ENCODE measurements around the gene NTM.
A peak's percentile ranks its signal among the peaks of the same experiment; 100 is the strongest.

The NTM gene

DNA sequence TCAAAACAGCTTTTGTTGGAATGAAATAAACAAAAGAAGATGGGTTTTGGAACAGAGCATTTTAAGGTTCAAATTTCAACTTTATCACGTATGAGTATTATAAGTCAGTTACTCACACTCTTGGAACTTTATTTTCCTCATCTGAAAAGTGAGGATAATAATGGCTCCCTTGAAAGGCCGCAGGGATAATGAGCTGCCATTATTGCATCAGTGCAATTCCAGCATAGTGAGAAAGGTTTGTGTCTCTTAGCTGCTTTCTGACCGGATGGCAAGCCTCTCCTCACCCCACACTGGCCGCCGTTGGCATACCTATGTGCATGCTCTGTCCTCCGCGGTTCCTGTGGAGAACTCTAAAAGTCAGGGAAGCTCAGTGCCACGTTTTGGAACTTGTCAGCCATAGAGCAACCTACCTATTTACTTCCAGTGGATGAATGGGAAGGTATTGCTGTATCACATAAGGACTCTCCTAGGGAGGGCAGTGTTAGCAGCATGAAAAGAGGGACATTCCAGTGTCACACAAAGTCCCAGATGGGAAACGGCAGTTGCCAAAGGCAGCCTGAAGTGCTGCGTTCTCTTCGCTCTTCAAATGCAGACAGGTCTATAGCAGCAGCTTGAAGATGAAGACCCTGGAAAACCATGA lies 368.9 kb downstream of the NTM start:
- no peak overlapping the region for H3K27ac ChIP-seq
- H3K4me3 ChIP-seq: no peak overlapping the region

DNA sequence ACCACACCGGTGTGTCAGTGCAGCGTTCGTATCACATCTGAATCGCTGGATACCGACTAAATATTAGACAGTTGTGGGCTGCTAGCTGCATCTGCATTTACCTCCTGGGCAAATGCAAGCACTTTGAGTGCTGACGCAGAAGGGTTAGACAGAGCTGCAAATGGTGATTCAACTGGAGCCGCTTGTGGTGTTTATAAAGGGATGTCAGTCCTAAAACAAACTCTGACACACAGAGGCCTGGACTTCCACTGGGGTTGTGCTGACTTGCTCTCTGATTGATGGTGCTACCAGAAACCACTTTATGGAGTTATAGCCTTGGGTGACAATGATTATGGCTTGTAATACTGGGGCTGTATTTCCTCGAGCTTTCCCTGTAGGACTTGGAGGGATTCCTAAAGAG lies 374.4 kb downstream of the NTM start:
- H3K27ac ChIP-seq: no peak overlapping the region
- no peak overlapping the region for H3K4me3 ChIP-seq

DNA sequence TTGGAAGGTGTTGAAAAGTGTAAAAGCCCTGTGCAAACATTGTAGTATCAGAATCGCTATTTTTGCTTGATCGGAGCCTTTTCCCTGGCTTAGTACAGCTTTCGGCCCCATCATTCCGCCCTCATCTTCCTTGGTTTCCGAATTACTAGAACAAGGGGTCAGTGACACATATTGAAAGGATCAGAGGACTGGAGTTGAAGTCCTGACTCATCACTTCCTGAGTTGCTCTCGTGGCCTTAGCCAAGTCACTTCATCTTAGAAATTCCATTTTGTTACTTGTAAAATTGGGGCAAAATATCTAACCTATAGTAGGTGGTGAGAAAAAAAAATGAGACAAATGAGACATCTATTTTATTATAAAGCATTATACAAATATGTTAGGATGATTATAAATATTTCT lies 375.0 kb downstream of the NTM start:
- Histone ChIP-seq H3K27ac (peak overlapping the region in 1 of 21 experiments; percentile 37), H3K4me3 (no peak overlapping the region)

DNA sequence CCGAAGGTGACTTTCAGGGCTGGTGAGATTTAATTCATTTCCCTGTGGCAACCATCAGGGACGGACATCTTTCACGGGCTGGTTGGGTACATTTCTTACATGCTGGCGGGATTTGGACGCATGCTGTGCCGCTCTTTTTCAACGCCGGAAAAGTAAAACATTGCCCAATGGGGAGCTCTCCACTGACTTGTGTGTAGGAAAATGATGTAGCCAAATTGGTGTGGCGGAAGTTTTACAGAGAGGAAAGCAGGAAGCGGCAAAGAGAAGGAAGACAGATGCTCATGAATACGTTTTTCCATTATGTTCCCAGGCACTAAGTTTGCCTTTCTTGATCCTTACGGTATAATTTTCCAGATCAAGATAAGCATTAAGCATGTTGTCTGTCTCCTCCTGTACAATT lies 375.8 kb downstream of the NTM start:
- no peak overlapping the region for H3K4me3 ChIP-seq
- peak overlapping the region in 1 of 21 experiments; percentile 37 for H3K27ac ChIP-seq

- no peak overlapping the region for H3K4me3 ChIP-seq
- peak overlapping the region in 2 of 21 experiments; percentile 16 to 41 for H3K27ac ChIP-seq
These were observed 378.0 kb downstream of the NTM start for GRCh38 chr11:131748151-131749050.

- H3K27ac ChIP-seq: peak overlapping the region in 1 of 21 experiments; percentile 41
- no peak overlapping the region for H3K4me3 ChIP-seq
These were observed 378.7 kb downstream of the NTM start for GRCh38 chr11:131749101-131749500.

DNA sequence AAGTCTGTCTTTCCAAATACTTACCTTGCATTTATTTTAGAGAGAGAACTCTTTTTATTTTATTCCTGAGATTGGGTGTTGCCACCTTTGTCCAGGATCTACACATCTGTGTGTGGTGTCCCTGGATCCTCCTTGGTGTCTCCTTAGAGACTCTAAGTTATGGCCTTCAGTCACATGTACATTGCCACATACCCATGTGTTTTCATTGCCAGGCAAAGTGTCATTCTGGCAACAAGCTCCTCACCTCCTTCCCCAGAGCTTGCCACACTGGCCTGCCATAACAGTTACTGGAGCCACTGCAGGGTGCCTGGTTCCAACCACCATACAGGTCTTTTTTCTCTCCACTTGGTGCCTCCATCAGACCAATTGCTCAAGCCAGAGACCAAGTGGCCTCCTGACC lies 379.7 kb downstream of the NTM start:
- Histone ChIP-seq H3K4me3 (no peak overlapping the region), H3K27ac (no peak overlapping the region)

GRCh38 chr11:131750692-131751091 lies 380.3 kb downstream of the NTM start:
- H3K27ac ChIP-seq: no peak overlapping the region
- H3K4me3 ChIP-seq: no peak overlapping the region

DNA sequence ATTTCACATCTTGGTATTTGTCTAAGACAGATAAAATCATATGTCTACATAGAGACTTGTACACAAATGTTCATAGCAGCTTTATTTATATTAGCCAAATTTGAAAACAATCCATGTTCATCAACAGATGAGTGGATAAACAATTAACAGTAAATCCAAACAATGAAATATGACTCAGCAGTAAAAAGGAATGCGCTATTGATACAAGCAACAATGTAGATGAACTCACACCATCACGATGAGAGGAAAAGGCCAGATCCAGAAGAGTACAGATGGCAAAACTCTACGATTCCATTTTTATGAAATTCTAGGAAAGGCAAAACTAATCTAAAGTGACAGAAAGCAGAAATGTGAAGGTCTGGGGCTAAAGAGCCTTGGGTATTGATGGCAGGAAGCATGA lies 384.3 kb downstream of the NTM start:
- H3K27ac ChIP-seq: no peak overlapping the region

DNA sequence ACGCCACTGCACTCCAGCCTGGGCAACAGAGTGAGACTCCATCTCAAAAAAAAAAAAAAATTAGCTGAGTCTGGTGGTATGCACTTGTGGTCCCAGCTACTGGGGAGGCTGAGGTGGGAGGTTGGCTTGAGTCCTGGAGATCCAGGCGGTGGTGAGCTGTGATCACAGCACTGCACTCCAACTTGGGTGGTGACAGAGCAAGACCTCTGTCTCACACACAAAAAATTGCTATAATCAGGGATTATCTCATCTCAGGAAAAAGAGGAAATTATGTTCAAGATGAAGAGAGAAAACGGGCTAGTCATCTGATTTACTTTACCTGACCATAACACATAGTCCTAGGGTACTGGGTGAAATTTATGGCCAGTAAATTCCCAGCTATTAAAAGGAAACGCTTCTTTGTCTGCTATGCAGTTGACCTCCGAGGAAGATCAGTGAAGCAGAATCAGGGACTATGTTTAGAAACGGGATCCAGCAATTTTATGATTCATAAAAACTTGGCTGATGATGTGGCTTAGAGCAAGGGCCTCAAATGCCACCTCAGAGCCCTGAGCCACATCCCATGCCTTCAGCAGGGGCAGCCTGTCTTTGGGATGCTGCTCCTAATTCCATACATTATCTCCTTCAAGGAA lies 386.2 kb downstream of the NTM start:
- Histone ChIP-seq H3K27ac (no peak overlapping the region), H3K4me3 (no peak overlapping the region)

More for the DNA sequence above, 384.3 kb downstream of the NTM start:
- no peak overlapping the region for H3K4me3 ChIP-seq

GRCh38 chr11:131758726-131759125 lies 388.3 kb downstream of the NTM start:
- peak overlapping the region in 1 of 21 experiments; percentile 42 for H3K27ac ChIP-seq
- H3K4me3 ChIP-seq: no peak overlapping the region

DNA sequence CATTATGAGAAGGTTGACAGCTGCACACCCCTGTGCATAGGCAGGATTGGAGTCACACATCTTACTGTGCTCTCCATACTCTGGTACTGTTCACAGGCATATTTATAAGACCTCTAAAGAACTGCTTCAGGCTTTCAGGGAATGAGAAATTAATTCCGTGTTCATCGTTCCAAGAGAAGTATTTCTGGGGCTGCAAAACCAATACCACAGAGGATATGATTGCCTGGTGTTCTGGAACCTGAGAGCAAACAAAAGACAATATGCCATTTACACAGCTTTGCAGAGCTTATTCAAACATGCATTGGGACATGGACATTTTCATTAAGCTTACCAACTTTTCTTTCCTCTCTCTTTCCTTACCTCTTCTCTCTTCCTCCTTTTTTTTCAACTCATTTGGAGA lies 388.7 kb downstream of the NTM start:
- H3K27ac ChIP-seq: peak overlapping the region in 2 of 21 experiments; percentile 5 to 42
- no peak overlapping the region for H3K4me3 ChIP-seq

GRCh38 chr11:131760091-131761061 lies 390.0 kb downstream of the NTM start:
- Histone ChIP-seq H3K27ac (peak overlapping the region in 6 of 21 experiments; percentile 12 to 66 (median 56)), H3K4me3 (no peak overlapping the region)

GRCh38 chr11:131762346-131763110 lies 392.1 kb downstream of the NTM start:
- H3K27ac ChIP-seq: no peak overlapping the region
- H3K4me3 ChIP-seq: no peak overlapping the region

DNA sequence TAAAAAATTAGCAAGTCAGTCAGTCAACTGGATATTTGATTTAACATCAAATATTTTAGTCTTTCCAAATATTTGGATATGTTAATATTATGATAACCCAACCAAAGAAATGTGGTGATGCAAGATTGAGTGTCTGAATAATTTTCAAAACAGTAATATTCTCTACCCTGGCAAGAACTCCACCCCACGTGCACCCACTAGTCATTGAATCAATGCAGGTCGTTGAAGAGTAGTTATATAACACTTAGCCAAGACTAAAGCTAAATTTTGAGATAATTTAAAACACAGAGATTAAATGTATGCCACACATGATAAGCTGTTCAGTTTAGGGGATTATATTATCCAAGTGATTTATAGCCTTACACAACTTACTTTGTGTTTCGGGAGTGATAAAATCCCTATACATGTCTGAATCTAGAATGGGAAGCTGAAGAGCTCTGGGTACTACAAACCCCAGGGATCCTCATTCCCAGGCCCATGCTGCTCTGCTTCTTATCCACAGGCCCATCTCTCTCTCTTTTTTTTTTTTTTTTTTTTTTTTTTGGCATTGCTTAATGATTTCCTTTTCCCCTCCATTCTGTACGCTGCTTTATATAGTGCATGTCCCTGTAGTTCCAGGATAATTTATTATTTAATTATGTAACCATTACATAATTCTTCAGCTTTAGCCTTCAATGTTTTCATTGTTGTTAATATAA lies 392.9 kb downstream of the NTM start:
- Histone ChIP-seq H3K27ac (no peak overlapping the region), H3K4me3 (no peak overlapping the region)

DNA sequence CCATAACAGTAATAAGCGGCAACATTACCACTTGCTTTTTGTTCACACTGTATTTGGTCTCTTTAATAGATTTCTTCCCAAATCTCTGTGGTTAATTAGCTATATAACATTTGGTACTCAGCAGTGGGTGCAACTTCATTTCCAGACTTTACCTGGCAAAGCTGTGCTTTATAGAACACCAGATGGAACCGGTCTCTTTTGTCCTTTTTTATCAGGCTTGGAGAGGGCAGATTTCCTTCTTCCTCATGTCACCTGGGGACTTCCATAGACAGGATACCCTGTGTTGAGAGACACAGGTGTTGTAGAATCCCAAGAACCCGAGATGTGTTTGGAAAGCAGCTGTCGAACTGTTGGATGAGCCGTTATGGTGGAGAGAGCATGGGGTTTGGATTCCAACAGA lies 393.7 kb downstream of the NTM start:
- Histone ChIP-seq H3K4me3 (no peak overlapping the region), H3K27ac (no peak overlapping the region)

DNA sequence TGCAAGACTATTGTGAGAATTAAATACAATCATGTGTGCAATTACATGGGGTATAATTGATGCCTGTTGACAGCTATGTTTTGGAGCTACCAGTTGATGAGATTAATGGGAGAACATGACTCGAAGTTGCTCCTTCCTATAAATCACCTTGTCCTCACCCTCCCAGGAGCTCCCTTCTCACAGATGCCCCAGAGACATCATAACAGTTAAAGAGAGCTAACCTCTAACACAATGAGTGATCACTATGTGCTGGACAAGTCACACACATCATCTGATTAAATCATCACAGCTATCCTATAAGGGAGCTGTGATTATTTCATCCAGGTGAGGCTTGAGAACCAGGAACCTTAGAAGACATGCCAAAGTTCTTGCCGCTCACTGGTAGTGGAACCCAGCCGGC lies 394.2 kb downstream of the NTM start:
- no peak overlapping the region for H3K27ac ChIP-seq
- H3K4me3 ChIP-seq: no peak overlapping the region

DNA sequence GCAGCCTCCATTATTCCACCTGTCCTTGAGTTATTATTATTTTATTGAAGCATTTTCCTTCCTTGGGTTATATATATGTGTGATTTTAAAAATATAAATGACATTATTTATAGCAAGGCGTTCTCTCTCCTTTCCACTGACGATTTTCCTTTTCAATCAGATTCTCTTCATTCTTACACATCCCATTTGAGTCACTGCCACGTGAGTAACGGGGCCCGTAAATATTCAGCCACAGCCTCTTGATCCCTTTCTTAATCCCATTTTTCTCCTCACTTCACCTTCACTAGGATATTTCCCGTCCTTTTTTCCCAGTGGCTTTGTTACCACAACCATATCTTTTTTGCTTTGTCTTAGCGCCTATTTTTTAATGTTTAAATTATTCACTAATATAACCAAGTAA lies 396.2 kb downstream of the NTM start:
- no peak overlapping the region for H3K4me3 ChIP-seq
- no peak overlapping the region for H3K27ac ChIP-seq

All from skin epidermis (tissue), 12 donors.